GM10847 (cell line): ENCODE measurements around the gene TXNL4A.

ENCODE experiments used
- POLR2A ChIP-seq: IDR thresholded peaks from 2 replicates; pipeline ENCODE4 v1.6.1; 2011; ENCODE audit not compliant: insufficient read length; ENCODE audit errors: extremely low read depth

TXNL4A gene

DNA sequence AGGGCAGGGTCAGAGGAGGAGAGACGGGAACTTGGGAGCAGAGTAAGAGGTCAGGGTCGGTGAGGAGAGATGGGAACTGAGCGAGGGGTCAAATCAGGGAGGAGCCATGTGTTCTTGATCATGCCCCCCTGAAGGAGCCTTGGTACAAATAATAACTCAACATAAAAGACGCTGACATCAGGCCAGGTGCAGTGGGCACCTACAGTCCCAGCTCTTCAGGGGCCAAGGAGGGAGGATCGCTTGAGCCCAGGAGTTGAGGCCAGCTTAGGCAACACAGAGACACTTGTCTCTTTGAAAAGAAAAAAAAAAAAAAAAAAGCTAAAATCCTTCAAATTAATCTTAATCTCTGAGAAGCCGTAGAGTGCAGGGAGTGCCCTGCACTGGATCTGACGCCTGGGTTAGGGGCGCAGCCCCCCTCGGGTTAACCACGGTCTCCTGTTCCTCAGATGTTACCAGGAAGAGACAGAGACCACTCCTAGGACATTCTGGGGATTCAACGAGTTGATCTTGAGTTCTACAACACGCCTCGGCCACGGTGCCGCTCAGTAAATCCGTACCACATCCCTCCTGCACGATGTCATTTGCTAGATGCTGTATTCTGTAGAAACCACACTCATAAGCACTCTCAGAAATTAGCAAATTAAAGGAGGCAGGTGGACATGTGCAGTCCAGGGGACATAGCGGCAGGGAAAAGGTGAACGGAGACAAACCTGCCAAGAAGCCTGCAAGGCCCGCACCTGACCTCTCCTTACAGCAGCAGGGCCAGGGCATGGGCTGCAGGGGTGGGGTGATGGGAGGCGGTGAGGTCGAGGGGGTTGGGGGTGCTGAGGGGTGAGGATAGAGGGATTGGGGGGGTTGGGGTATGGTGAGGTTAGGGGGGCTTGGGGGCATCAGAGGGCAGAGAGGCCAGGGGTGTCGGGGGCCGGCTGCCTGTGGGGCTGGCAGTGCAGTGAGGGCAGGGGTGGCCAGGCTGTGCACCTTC lies 66.1 kb downstream of the TXNL4A start:
- TF ChIP-seq POLR2A: no peak
